Medulla oblongata (tissue), 1 donor: Measurements from ENCODE around the gene RIF1.

Experiments
- DNase-seq: peaks from one replicate; pipeline ENCODE4 v3.0.0-alpha.2; 2015; ENCODE audit errors: extremely low spot score

The RIF1 gene

GRCh38 chr2:151518802-151519201, 109.1 kb downstream of the RIF1 start:
- DNase-seq = no peak

GRCh38 chr2:151520976-151521375, 111.3 kb downstream of the RIF1 start:
- no peak for DNase-seq

GRCh38 chr2:151522556-151522955, 112.9 kb downstream of the RIF1 start:
- no peak for DNase-seq

GRCh38 chr2:151523850-151524249, 114.1 kb downstream of the RIF1 start:
- DNase-seq = no peak

GRCh38 chr2:151525821-151526373, 116.2 kb downstream of the RIF1 start:
- DNase-seq = no peak

GRCh38 chr2:151526572-151527090, 116.9 kb downstream of the RIF1 start:
- no peak for DNase-seq
